H1 (cell line): ENCODE results near the gene INPP5B. TPM values are rescaled to one million over a fixed set of nuclear protein-coding genes. Genes with fewer than 3 reads are reported as not detected.
A peak's percentile ranks its signal among the peaks of the same experiment; 100 is the strongest.

Experiments
- CTCF ChIA-PET: fragments of 300-600 bp; sonication (Branson Sonifier 250); formaldehyde crosslinking; loops from one replicate; lab custom pipeline; 2021; ENCODE audit not compliant: partially characterized antibody; lab: Charles Lee
- POLR2A ChIA-PET: fragments of 300-600 bp; sonication (Branson Sonifier 250); formaldehyde crosslinking; loops from one replicate; lab custom pipeline; 2021; ENCODE audit warnings: inconsistent platforms; ENCODE audit not compliant: partially characterized antibody; lab: Charles Lee
- DNase-seq, 2 experiments: peaks; one replicate each; pipeline versions ENCODE4 v3.0.0 to v3.0.0-alpha.2; 2010 to 2022; ENCODE audit warnings: low spot score in 2 of 2, low read depth in 1 of 2, mixed read lengths in 1 of 2
- FAIRE-seq: peaks from 2 replicates; lab custom pipeline; 2011; peaks lifted over from hg19 to GRCh38; lab: Jason Lieb, UNC
- H2AFZ ChIP-seq: 2 replicates; pipeline ENCODE4 v1.8.1; 2012; ENCODE audit warnings: low read length, inconsistent platforms
- H2AK5ac ChIP-seq: 2 replicates; pipeline ENCODE4 v1.6.1; 2013; ENCODE audit warnings: low read depth, low read length
- H2BK120ac ChIP-seq: replicated peaks from 2 replicates; pipeline ENCODE3; 2013; ENCODE audit warnings: low read depth, low read length, inconsistent platforms
- H2BK12ac ChIP-seq: 2 replicates; pipeline ENCODE4 v1.6.1; 2013; ENCODE audit warnings: low read depth, low read length
- H2BK15ac ChIP-seq: 2 replicates; pipeline ENCODE4 v1.6.1; 2013; ENCODE audit warnings: low read length
- H2BK20ac ChIP-seq: 2 replicates; pipeline ENCODE4 v1.6.1; 2013; ENCODE audit warnings: low read length
- H2BK5ac ChIP-seq: 2 replicates; pipeline ENCODE4 v1.6.1; 2013; ENCODE audit warnings: low read depth, low read length
- H3K14ac ChIP-seq: 2 replicates; pipeline ENCODE4 v1.6.1; 2013; ENCODE audit warnings: inconsistent platforms; ENCODE audit not compliant: insufficient read length
- H3K18ac ChIP-seq: 2 replicates; pipeline ENCODE4 v1.6.1; 2013; ENCODE audit warnings: low read length; ENCODE audit errors: extremely low read depth
- H3K23ac ChIP-seq: 2 replicates; pipeline ENCODE4 v1.6.1; 2013; ENCODE audit warnings: inconsistent platforms; ENCODE audit not compliant: insufficient read length
- H3K23me2 ChIP-seq: 2 replicates; pipeline ENCODE4 v1.6.1; 2013; ENCODE audit warnings: low read depth, low read length
- H3K27ac ChIP-seq: 2 replicates; pipeline ENCODE4 v1.6.1; 2011; ENCODE audit warnings: low read depth, low read length, inconsistent platforms
- H3K27me3 ChIP-seq, 4 experiments: replicated peaks in 1 of 4; 1 replicate in 1 of 4; 2 replicates in 3 of 4; pipeline versions ENCODE4 v1.6.1 to v1.8.1; 2011 to 2013; ENCODE audit warnings: low read length in 3 of 4, mild to moderate bottlenecking in 3 of 4, inconsistent platforms in 2 of 4, mixed read lengths in 2 of 4, moderate library complexity in 1 of 4; ENCODE audit not compliant: control insufficient read depth in 3 of 4, insufficient read depth in 3 of 4; ENCODE audit errors: extremely low read depth in 1 of 4
- H3K36me3 ChIP-seq, 4 experiments: 2 replicates each; pipeline versions ENCODE4 v1.6.1 to v1.8.1; 2011 to 2013; ENCODE audit warnings: mild to moderate bottlenecking in 4 of 4, low read length in 3 of 4, moderate library complexity in 2 of 4, control low read depth in 1 of 4, inconsistent platforms in 1 of 4; ENCODE audit not compliant: insufficient read depth in 4 of 4, control insufficient read depth in 2 of 4
- H3K4ac ChIP-seq: replicated peaks from 2 replicates; pipeline ENCODE3; 2013; ENCODE audit warnings: low read length, low read depth, mixed read lengths, inconsistent platforms; ENCODE audit not compliant: insufficient read length
- H3K4me1 ChIP-seq, 4 experiments: replicated peaks in 1 of 4; 1 replicate in 1 of 4; 2 replicates in 3 of 4; pipeline versions ENCODE4 v1.6.1 to v1.8.1; 2011 to 2013; ENCODE audit warnings: low read length in 3 of 4, inconsistent platforms in 2 of 4, mixed read lengths in 1 of 4; ENCODE audit not compliant: insufficient read depth in 4 of 4, control insufficient read depth in 3 of 4
- H3K4me2 ChIP-seq, 2 experiments: 2 replicates each; pipeline versions ENCODE4 v1.6.1 to v1.8.1; 2011 to 2013; ENCODE audit warnings: low read depth in 2 of 2, low read length in 2 of 2, control low read depth in 1 of 2, inconsistent platforms in 1 of 2, mild to moderate bottlenecking in 1 of 2; ENCODE audit not compliant: insufficient read depth in 1 of 2
- H3K4me3 ChIP-seq, 4 experiments: fragments of 200-600, 300-600 bp in 1 of 4; sonication (generic), shearing (Covaris generic), sonication (Bioruptor Twin) in 1 of 4; 2 replicates each; pipeline versions ENCODE4 v1.5.1 to v1.8.1; 2011 to 2016; ENCODE audit warnings: low read length in 4 of 4, low read depth in 3 of 4, control low read depth in 2 of 4, inconsistent platforms in 2 of 4, mild to moderate bottlenecking in 2 of 4, mixed read lengths in 1 of 4, moderate library complexity in 1 of 4; ENCODE audit not compliant: insufficient read depth in 2 of 4; ENCODE audit errors: extremely low read depth in 1 of 4
- H3K56ac ChIP-seq: replicated peaks from 2 replicates; pipeline ENCODE3; 2013; ENCODE audit warnings: low read depth, mild to moderate bottlenecking, mixed read lengths, low read length, inconsistent platforms; ENCODE audit not compliant: insufficient read length
- H3K79me1 ChIP-seq: 2 replicates; pipeline ENCODE4 v1.6.1; 2013; ENCODE audit warnings: low read depth, low read length, control low read depth
- H3K79me2 ChIP-seq, 2 experiments: 2 replicates each; pipeline versions ENCODE4 v1.6.1 to v1.8.1; 2012 to 2013; ENCODE audit warnings: low read length in 2 of 2, mild to moderate bottlenecking in 2 of 2, inconsistent platforms in 1 of 2; ENCODE audit not compliant: insufficient read depth in 2 of 2, control insufficient read depth in 1 of 2
- H3K9ac ChIP-seq, 4 experiments: replicated peaks in 1 of 4; 1 replicate in 1 of 4; 2 replicates in 3 of 4; pipeline versions ENCODE4 v1.6.1 to v1.8.1; 2011 to 2013; ENCODE audit warnings: low read depth in 3 of 4, low read length in 3 of 4, control low read depth in 2 of 4, mild to moderate bottlenecking in 2 of 4, moderate library complexity in 2 of 4, inconsistent platforms in 1 of 4; ENCODE audit errors: extremely low read depth in 1 of 4
- H3K9me3 ChIP-seq, 2 experiments: 2 replicates each; pipeline versions ENCODE4 v1.6.1 to v1.8.1; 2012 to 2013; ENCODE audit warnings: mild to moderate bottlenecking in 2 of 2, moderate library complexity in 2 of 2, control low read depth in 1 of 2, inconsistent platforms in 1 of 2, low read depth in 1 of 2, low read length in 1 of 2, mixed read lengths in 1 of 2; ENCODE audit not compliant: insufficient read depth in 2 of 2
- H4K20me1 ChIP-seq, 2 experiments: replicated peaks in 1 of 2; 2 replicates each; pipeline versions ENCODE3 to v1.8.1; 2011 to 2013; ENCODE audit warnings: inconsistent platforms in 2 of 2, low read length in 2 of 2, mild to moderate bottlenecking in 1 of 2; ENCODE audit not compliant: insufficient read depth in 2 of 2, control insufficient read depth in 1 of 2
- H4K5ac ChIP-seq: 2 replicates; pipeline ENCODE4 v1.6.1; 2013; ENCODE audit warnings: low read length, low read depth, mixed read lengths, inconsistent platforms; ENCODE audit not compliant: insufficient read length
- H4K8ac ChIP-seq: 2 replicates; pipeline ENCODE4 v1.8.0; 2013; ENCODE audit warnings: mild to moderate bottlenecking, moderate library complexity, low read length, inconsistent platforms; ENCODE audit not compliant: insufficient read depth; ENCODE audit errors: extremely low read depth
- H4K91ac ChIP-seq: replicated peaks from 2 replicates; pipeline ENCODE3; 2013; ENCODE audit warnings: low read length, mixed read lengths, inconsistent platforms; ENCODE audit not compliant: insufficient read length
- RAD21 ChIP-seq, 2 experiments: IDR thresholded peaks in 1 of 2; conservative IDR thresholded peaks in 1 of 2; 2 replicates each; pipeline ENCODE4 v1.6.1; 2011; ENCODE audit warnings: low read depth in 2 of 2, low read length in 2 of 2, improper control_type of control experiment in 1 of 2, inconsistent platforms in 1 of 2, mild to moderate bottlenecking in 1 of 2, moderate library complexity in 1 of 2
- WGBS, 2 experiments: shearing (Covaris generic) in 1 of 2; methylation state at CpG; one replicate each; pipeline versions ENCODE4 v1.1.6 to v1.1.7; 2013 to 2015; ENCODE audit warnings: low lambda C conversion rate in 2 of 2, mixed read lengths in 2 of 2, inconsistent platforms in 1 of 2, low coverage in 1 of 2, missing lambda C conversion rate in 1 of 2; ENCODE audit not compliant: insufficient replicate concordance in 2 of 2, insufficient coverage in 1 of 2, insufficient read length in 1 of 2; ENCODE audit errors: extremely low coverage in 1 of 2, missing lambda C conversion rate in 1 of 2; 5-methylcytosine and 5-hydroxymethylcytosine counted together
- polyA plus RNA-seq, 7 experiments: library from polyadenylated mRNA; depleted of rRNA in 3 of 7; stranded (reverse) in 5 of 7; unstranded in 2 of 7; fragments of >200 nt in 5 of 7; fragments of 200-250 nt in 2 of 7; gene quantifications; 1 replicate in 5 of 7; 2 replicates in 1 of 7; 4 replicates in 1 of 7; pipeline versions ENCODE4 v1.2.1 to v1.2.3, GENCODE V29; 2011 to 2013; ENCODE audit warnings: missing spikeins in 2 of 7, mixed read lengths in 2 of 7
- total RNA-seq: library from RNA; stranded (reverse); fragmentation: NEBNext Ultra II Directional; extraction: Animal tissue kit (Norgen Biotek cat#: 25700); gene quantifications from 2 replicates; pipeline ENCODE4 v1.2.1, GENCODE V29; 2021

The INPP5B gene
- total and polyA plus RNA-seq, 2 of the 8 experiments (the other 6 are each of a cell fraction or from before 2014, with no cell fraction given), result 14.0 to 23.7 TPM

DNA sequence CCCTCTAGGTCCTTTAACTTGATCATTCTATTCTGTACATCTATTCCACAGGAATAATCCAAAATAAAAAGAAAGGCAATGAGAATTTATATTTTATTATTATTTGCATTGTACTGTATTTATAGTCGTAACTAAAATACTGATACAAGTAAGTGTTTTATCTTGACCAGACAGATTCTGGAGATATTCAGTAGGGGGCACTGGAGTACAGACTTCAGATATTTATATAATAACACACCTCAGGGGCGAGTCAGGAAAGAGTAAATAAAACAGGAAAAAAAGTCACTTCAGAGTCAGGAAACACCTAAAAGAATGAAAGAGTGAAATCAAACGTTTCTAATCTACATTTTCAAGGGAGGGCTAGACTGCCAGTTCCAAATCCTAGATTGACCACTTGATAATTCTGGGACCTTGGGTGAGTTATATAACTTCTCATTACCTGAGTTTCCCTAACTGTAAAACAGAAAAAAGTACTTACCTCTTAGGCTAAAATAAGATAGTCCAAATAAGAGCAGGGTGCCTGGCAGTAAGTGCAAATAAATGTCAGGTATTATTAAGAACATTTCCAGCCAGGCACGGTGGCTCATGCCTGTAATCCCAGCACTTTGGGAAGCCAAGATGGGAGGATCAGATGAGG is 56.4 kb downstream of the INPP5B start:
- CTCF ChIA-PET, result interaction anchor here (0.7 to 1.9 kb wide), 8 partner anchors 9 to 85 kb away, joined by 3 to 9 read pairs (median 5); no protein-coding TSS in a partner anchor
- TF ChIP-seq RAD21 (IDR thresholded peaks at IDR 0.05 in 1 of 2, conservative IDR thresholded peaks at IDR 0.05 in 1 of 2; ENCODE audit: low read depth in 2 of 2, low read length in 2 of 2), result peak; percentile 59 to 60

More for the DNA sequence above, 56.4 kb downstream of the INPP5B start:
- Histone ChIP-seq H2AFZ (no peak overlapping the region), H3K4ac (no peak overlapping the region), H4K91ac (no peak overlapping the region), H2BK120ac (no peak overlapping the region), H4K8ac (no peak overlapping the region), H4K5ac (no peak overlapping the region), H3K9ac (no peak overlapping the region), H3K79me1 (no peaks in the 10 kb centered on the region), H3K14ac (no peak overlapping the region), H3K4me3 (no peak overlapping the region), H3K56ac (no peak overlapping the region), H3K23me2 (no peaks in the 10 kb centered on the region), H3K4me1 (no peaks in the 10 kb centered on the region), H2BK12ac (no peak overlapping the region), H2BK20ac (no peak overlapping the region), H3K4me2 (no peak overlapping the region), H3K36me3 (peaks cover 8 to 31% (median 19%) of the 10 kb centered on the region in 4 experiments), H3K27ac (no peak overlapping the region), H2BK15ac (no peak overlapping the region), H2BK5ac (no peak overlapping the region), H2AK5ac (no peak overlapping the region), H3K27me3 (no peaks in the 10 kb centered on the region), H3K18ac (no peak overlapping the region), H3K79me2 (no peaks in the 10 kb centered on the region), H4K20me1 (no peaks in the 10 kb centered on the region), H3K23ac (no peak overlapping the region), H3K9me3 (no peaks in the 10 kb centered on the region; a peak in 1 of 4 replicates)
- DNase-seq, result no peak
- POLR2A ChIA-PET, result interaction anchor here (0.8 kb wide), 1 partner anchor 11 kb away, joined by 5 read pairs; no protein-coding TSS in a partner anchor
- FAIRE-seq, result no peak
- WGBS, 2 experiments, result 79% methylated on average over 4 of the region's 4 CpGs; no CpG with 5 or more reads in 1 of the 2 experiments
